ENCODE results near the gene ATF4. TPM values are rescaled to one million over a fixed set of nuclear protein-coding genes. Genes with fewer than 3 reads are reported as not detected.

The ATF4 gene
- 141 and 158 TPM in 2 replicates for total RNA-seq

GRCh38 chr22:39520226-39521105 lies at the start of gene ATF4:
TSS of gene ATF4 (plus strand) at chr22:39520562. CDS start at chr22:39521446, 884 bp downstream.

GRCh38 chr22:39502109-39502788 lies 18.1 kb upstream of the ATF4 start, which contains the start of gene MIEF1:
TSS of gene MIEF1 (plus strand) at chr22:39502290. CDS start at chr22:39511295, 9,005 bp downstream.

GRCh38 chr22:39532215-39533073 lies 12.1 kb downstream of the ATF4 start, which contains the start of gene RPS19BP1:
TSS of gene RPS19BP1 (minus strand) at chr22:39532748. CDS start at chr22:39532738, 10 bp downstream.

GRCh38 chr22:39570665-39571064 lies 50.3 kb downstream of the ATF4 start, which contains the start of gene CACNA1I:
TSS of gene CACNA1I (plus strand) at chr22:39570753. CDS start at chr22:39570753, 0 bp downstream.

Other genes with a start within 250 kb of the ATF4 start
- 3,720 and 3,923 TPM in 2 replicates for gene RPL3, start 200.9 kb upstream of the ATF4 start, total RNA-seq
- 0.43 and 0.95 TPM in 2 replicates for gene SYNGR1, start 170.6 kb upstream of the ATF4 start, total RNA-seq
- gene TAB1, start 120.8 kb upstream of the ATF4 start, total RNA-seq: 9.5 and 10.7 TPM in 2 replicates
- gene MGAT3, start 63.5 kb upstream of the ATF4 start, total RNA-seq: not detected in 2 replicates
- gene MIEF1, start 18.3 kb upstream of the ATF4 start, total RNA-seq: 10.8 and 13.6 TPM in 2 replicates
- gene RPS19BP1, start 12.2 kb downstream of the ATF4 start, total RNA-seq: 40.6 and 41.7 TPM in 2 replicates
- gene CACNA1I, start 50.2 kb downstream of the ATF4 start, total RNA-seq: under 0.01 TPM in 1 of 2 replicates, not detected in the other